ENCODE data around the gene CLEC18A. TPM values are rescaled to one million over a fixed set of nuclear protein-coding genes. Genes with fewer than 3 reads are reported as not detected.
"Not testable (repeated sequence)": the region's sequence is repeated elsewhere in the genome, so short reads cannot be mapped to it uniquely, and the experiment has no call there.

CLEC18A gene
- total RNA-seq, 1 donor from 2014 or later, result 2.7 TPM

DNA sequence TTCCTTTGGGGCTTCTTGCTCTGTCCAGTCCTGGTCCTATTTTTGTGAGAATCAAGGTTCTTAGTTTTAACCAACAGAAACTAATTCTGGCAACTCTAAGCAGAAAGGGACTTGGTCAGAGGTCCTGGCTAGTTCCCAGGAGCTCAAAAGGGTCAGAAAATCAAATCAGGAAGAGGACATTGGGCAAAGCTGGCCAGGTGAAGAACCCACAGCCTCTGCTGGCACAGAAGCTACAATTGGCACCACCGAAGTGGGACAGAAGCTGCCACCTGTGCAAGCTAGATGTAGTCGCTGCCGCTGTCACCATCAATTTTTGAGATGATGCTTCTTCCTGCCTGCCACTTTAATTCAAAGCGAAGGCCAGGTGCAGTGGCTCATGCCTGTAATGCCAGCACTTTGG lies 18.5 kb downstream of the CLEC18A start:
- not testable (repeated sequence) for DNase-seq

DNA sequence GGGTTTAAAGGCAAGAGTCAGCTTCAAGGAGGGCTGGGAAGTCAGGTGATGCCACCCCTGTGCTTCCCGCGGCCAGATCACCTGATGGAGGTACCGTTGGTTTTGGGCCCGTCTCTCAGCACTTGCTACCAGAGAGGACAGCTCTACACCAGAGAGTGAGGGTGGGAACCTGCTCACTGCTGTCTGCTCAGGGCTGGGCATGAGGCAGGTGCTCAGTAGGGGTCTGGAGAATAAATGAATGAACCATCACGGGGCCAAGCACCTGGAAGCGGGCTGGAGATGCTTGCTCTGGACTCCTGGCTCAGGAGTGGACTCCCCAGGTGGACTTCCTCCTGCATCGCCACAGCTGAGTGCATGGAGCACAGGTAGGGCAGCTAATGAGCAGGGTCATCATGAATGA lies 21.0 kb downstream of the CLEC18A start:
- intact Hi-C loops (cut with DNase I); H3K27me3 ChIP-seq (ENCODE audit: low read depth); H3K4me3 ChIP-seq; ATAC-seq; DNase-seq; H3K36me3 ChIP-seq; H3K4me1 ChIP-seq; H3K9me3 ChIP-seq; H3K27ac ChIP-seq: not testable (repeated sequence)

More for the DNA sequence above, 18.5 kb downstream of the CLEC18A start:
- intact Hi-C loops (cut with DNase I); H3K4me3 ChIP-seq; H3K27ac ChIP-seq; H3K4me1 ChIP-seq; H3K36me3 ChIP-seq; ATAC-seq; H3K9me3 ChIP-seq; H3K27me3 ChIP-seq (ENCODE audit: low read depth): not testable (repeated sequence)

DNA sequence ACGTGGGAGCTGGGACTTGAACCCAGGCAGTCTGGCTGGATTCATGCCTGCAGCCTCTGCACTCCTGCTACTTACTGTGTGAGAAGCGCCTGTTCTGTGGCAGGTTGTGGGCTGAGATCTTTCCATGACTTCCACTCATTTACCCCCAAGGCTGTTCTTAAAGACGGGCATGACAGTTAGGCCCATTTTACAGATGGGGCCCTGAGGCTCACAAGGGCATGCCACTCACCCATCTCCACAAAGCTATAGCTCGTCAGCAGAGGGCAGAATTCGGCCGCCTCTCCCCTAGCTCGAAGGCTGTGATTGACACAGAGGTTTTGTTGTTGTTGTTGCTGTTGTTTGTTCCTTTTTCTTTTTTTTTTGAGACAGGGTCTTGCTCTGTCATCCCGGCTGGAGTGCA lies 21.8 kb downstream of the CLEC18A start:
- ATAC-seq; H3K27me3 ChIP-seq (ENCODE audit: low read depth); DNase-seq; H3K9me3 ChIP-seq; H3K36me3 ChIP-seq; intact Hi-C loops (cut with DNase I); H3K27ac ChIP-seq; H3K4me3 ChIP-seq; H3K4me1 ChIP-seq: not testable (repeated sequence)

DNA sequence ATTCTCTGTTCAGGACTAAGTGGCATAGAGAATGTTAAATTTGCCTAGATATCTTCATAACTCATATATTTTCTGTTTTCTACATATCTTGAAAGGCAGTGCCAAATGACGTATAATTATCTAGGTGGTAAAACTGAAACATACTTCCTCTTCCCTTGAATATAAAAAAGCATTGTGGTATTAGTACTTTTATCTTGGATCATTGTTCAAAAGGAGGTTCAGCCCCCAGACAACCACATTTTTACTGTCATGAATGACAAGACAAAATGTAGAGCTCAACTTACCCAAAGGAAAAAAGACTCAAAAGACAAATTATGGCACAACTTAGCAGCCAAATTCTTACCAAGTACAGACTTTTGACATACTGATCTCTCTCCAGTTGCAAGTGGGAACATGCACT lies 34.1 kb downstream of the CLEC18A start:
- intact Hi-C loops (cut with DNase I); H3K4me1 ChIP-seq; DNase-seq; H3K27me3 ChIP-seq (ENCODE audit: low read depth); H3K27ac ChIP-seq; ATAC-seq; H3K4me3 ChIP-seq; H3K9me3 ChIP-seq: not testable (repeated sequence)
- H3K36me3 ChIP-seq, result peaks cover 15% of the 10 kb centered on the region

DNA sequence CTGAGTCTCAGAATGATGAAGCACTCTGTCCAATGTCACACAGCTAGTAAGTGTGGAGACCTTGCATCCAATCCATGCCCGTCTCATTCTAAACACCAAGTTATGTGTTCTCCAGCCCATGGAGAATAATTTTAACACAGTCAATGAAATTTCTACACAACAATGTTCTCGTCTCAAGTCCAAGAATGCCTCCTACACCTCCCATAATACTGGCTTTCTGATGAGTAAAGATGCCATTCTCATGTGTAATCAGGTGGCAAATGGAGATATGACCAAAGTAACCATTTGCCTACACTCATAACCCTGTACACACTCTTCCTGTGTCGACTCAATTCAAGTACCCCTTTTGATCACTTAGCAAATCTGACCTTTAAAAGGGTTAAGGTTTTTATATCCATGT lies 46.8 kb downstream of the CLEC18A start:
- intact Hi-C loops (cut with DNase I); DNase-seq: not testable (repeated sequence)
- peaks cover 33% of the 10 kb centered on the region for H3K36me3 ChIP-seq

DNA sequence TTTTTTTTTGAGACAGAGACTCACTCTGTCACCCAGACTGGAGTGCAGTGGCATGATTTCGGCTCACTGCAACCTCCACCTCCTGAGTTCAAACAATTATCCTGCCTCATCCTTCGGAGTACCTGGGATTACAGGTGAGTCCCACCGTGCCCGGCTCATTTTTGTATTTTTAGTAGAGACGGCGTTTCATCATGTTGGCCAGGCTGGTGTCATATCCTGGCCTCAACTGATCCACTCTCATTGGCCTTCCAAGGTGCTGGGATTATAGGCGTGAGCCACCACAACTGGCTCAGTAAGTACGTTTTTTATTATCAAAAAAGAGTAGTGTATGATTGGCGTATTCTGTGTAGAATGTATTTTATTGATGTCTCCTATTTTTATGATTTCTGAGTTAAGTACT lies 48.7 kb downstream of the CLEC18A start:
- H3K4me3 ChIP-seq; H3K27ac ChIP-seq; DNase-seq; intact Hi-C loops (cut with DNase I); H3K4me1 ChIP-seq; H3K9me3 ChIP-seq; ATAC-seq; H3K27me3 ChIP-seq (ENCODE audit: low read depth): not testable (repeated sequence)
- H3K36me3 ChIP-seq, result peaks cover 18% of the 10 kb centered on the region

More for the DNA sequence above, 46.8 kb downstream of the CLEC18A start:
- H3K4me1 ChIP-seq; H3K27me3 ChIP-seq (ENCODE audit: low read depth); H3K9me3 ChIP-seq; H3K27ac ChIP-seq; H3K4me3 ChIP-seq; ATAC-seq: not testable (repeated sequence)

DNA sequence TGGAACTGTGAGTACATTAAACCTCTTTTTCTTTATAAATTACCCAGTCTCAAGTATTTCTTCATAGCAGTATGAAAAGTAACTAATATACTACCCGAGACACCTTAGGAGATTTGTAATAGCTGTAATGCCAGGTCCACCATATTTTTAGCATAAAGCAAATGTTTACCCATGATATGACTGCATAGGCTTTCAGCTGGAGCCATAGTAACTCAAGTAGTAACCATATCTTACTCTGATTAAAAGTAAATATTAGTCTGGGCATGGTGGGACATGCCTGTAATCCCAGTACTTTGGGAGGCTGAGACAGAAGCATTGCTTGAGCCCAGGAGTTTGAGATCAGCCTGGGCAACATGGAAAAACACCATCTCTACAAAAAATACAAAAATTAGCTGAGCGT lies 52.4 kb downstream of the CLEC18A start:
- DNase-seq; H3K27ac ChIP-seq; intact Hi-C loops (cut with DNase I); H3K9me3 ChIP-seq; ATAC-seq; H3K27me3 ChIP-seq (ENCODE audit: low read depth); H3K4me3 ChIP-seq; H3K4me1 ChIP-seq: not testable (repeated sequence)
- H3K36me3 ChIP-seq, result peaks cover 21% of the 10 kb centered on the region

DNA sequence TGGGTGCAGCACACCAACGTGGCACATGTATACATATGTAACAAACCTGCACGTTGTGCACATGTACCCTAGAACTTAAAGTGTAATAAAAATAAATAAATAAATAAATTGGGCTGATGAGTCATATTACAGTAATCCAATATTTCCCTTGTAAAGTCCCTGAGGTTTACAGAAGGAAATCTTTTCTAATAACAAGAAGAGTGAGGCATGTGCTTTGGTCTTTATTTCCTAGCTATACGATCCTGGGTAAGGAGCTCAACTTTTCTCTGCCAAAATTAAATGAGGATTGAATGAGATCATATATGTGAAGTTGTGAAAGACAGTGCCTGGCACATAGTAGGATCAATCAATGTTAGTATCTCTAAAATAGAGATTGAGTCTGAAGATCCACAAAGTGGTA lies 57.5 kb downstream of the CLEC18A start:
- not testable (repeated sequence) for H3K27ac ChIP-seq, ATAC-seq, H3K4me1 ChIP-seq

DNA sequence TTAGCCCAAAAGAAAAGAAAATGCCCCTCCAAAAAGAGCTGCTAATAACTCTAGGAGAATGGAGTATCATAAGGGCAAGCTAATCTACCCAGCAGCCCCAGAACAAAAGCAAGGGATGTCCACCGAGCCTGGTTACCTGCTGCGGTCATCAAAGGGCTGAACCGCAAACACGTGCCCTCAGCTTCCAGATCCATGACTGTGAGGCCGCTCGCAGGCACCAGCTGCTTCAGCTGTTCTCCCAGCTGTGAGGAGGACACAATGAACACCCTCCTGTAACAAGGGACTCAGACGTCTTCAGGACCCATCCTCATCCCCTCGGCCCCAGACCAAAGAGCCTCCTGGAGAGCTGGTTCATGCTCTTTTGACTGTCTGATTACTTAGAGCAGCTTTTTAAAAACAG lies 59.5 kb downstream of the CLEC18A start:
- H3K4me3 ChIP-seq; ATAC-seq; DNase-seq; intact Hi-C loops (cut with DNase I); H3K27me3 ChIP-seq (ENCODE audit: low read depth); H3K4me1 ChIP-seq; H3K9me3 ChIP-seq; H3K27ac ChIP-seq: not testable (repeated sequence)
- peaks cover 54% of the 10 kb centered on the region for H3K36me3 ChIP-seq

More for the DNA sequence above, 57.5 kb downstream of the CLEC18A start:
- DNase-seq; H3K4me3 ChIP-seq; intact Hi-C loops (cut with DNase I); H3K9me3 ChIP-seq; H3K27me3 ChIP-seq (ENCODE audit: low read depth): not testable (repeated sequence)
- peaks cover 40% of the 10 kb centered on the region for H3K36me3 ChIP-seq

DNA sequence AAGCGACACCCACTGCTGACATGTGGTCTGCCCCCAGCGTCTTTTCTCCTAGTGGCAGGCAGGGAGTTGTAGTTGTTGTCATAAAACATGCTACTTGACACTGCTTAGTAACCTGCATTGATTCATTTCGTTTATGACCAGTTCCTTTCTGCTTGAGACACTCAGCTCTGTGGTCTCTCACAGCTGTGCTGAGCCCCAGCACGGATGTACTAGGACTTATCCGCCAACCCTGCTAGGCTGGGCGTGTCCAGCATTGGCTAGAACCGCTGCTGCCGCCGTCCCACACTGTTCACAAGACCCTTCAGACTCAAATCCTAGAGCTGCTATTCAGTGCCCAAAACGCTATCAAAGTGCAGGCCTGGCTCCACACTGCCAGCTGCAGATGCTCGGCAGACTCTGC lies 60.0 kb downstream of the CLEC18A start:
- H3K4me1 ChIP-seq; ATAC-seq; H3K27ac ChIP-seq; H3K9me3 ChIP-seq; H3K4me3 ChIP-seq; DNase-seq; intact Hi-C loops (cut with DNase I); H3K27me3 ChIP-seq (ENCODE audit: low read depth): not testable (repeated sequence)
- H3K36me3 ChIP-seq, result peaks cover 59% of the 10 kb centered on the region

DNA sequence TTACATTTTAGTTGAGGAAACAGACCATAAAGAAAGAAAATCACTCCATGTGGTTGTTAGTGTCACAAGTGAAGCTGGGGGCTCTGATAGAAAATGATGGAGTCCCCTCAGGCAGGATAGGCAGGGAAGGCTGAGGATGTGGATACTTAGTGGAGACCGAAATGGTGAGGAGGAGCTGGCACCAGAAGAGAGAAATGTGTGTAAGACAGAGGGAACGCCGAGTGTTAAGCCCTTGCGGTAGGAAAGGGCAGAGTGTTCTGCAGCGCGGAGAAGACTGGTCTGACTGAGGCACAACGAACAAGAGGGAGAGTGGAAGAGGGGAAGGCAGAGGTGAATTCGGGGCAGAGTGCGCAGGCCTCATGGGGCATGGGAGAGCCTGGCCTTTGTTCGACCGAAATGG lies 61.2 kb downstream of the CLEC18A start:
- intact Hi-C loops (cut with DNase I); DNase-seq; H3K27me3 ChIP-seq (ENCODE audit: low read depth); H3K4me3 ChIP-seq; H3K27ac ChIP-seq; H3K9me3 ChIP-seq; H3K4me1 ChIP-seq; ATAC-seq: not testable (repeated sequence)
- peaks cover 64% of the 10 kb centered on the region for H3K36me3 ChIP-seq

DNA sequence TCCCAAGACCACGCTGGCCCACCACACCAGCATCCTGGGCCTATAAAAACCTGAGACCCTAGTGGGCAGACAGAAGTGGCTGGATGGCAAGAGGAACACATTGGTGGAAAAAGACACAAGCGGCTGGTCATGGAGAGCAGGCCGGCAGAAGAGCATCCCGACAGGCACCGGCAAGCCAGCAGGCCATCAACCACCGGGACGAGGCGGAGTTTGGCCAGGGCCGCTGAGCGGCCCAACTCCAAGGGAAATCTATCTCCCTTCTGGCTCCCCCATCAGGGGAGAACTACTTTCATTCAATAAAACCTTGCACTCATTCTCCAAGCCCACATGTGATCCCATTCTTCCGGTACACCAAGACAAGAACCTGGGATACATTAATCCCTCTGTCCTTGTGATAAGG lies 61.8 kb downstream of the CLEC18A start:
- H3K4me1 ChIP-seq; H3K27ac ChIP-seq; intact Hi-C loops (cut with DNase I); H3K4me3 ChIP-seq; H3K9me3 ChIP-seq; ATAC-seq; DNase-seq; H3K27me3 ChIP-seq (ENCODE audit: low read depth): not testable (repeated sequence)
- H3K36me3 ChIP-seq, result peaks cover 69% of the 10 kb centered on the region

All from lower lobe of right lung (tissue), 2 donors.